ENCODE measurements around the gene ATP2A1. TPM values are rescaled to one million over a fixed set of nuclear protein-coding genes. Genes with fewer than 3 reads are reported as not detected.

ATP2A1 gene
- total and polyA plus RNA-seq, 8 donors: 0.12 to 21.7 (median 1.1) TPM; not detected in 2

GRCh38 chr16:28902909-28903308 is 24.6 kb downstream of the ATP2A1 start:
- TF ChIP-seq POLR2A (IDR thresholded peaks at IDR 0.05) (no peak), POLR2AphosphoS5 (IDR thresholded peaks at IDR 0.05) (no peak)
- Histone ChIP-seq H3K27me3 (no peaks in the 10 kb centered on the region), H3K9me3 (no peaks in the 10 kb centered on the region), H3K27ac (no peak overlapping the region), H3K4me1 (no peaks in the 10 kb centered on the region), H3K4me3 (no peak overlapping the region), H3K36me3 (peaks cover 0 to 47% (median 43%) of the 10 kb centered on the region in 4 donors)
- DNase-seq: no peak
- 57 to 72% (median 61%) methylated on average over 9 to 11 of the region's 11 CpGs for WGBS, 5 donors
- intact Hi-C loops (cut with DNase I; ENCODE audit: low total_unique reads): no loop called here

DNA sequence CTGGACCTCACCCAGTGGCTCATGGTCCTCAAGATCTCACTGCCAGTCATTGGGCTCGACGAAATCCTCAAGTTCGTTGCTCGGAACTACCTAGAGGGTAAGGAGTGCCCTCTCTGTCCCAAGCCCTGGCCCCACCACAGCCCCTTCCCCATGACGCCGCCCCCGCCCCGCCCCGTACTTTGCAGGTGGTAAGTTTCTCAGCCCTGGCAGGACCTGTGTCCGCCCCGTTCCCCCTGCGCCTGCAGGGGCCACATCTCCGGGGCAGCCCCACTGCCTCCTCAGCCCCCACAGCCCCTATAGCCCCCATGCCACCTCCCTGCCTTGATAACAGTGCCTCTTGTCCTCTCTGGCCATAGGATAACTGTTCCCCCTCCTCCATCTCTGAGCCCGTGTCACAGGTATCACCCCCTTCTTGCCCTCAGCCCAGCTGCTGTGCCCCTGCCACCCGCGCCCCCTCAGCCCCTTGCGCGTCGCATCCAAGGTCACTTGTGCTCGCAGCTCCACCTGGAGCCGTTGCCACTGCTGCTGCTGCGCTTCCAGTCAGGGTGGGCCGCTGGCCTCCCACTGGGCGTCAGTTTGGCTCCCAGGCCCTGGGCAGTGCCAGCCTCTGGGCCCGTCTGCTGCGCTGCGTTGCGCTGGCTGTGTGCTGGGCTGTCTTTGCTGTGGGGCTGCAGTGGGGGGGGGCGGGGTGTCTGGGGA is 25.2 kb downstream of the ATP2A1 start:
- TF ChIP-seq EP300 (IDR thresholded peaks at IDR 0.05) (no peak), CTCF (IDR thresholded peaks at IDR 0.05) (no peak), POLR2AphosphoS5 (IDR thresholded peaks at IDR 0.05) (no peak), POLR2A (IDR thresholded peaks at IDR 0.05) (no peak)
- 84 to 89% (median 85%) methylated on average over 20 to 29 of the region's 29 CpGs for WGBS, 5 donors
- intact Hi-C loops (cut with DNase I; ENCODE audit: low total_unique reads): no loop called here
- Histone ChIP-seq H3K27me3 (no peaks in the 10 kb centered on the region), H3K9me3 (no peaks in the 10 kb centered on the region), H3K4me1 (no peaks in the 10 kb centered on the region), H3K27ac (no peak overlapping the region), H3K4me3 (no peak overlapping the region), H3K36me3 (peaks cover 4 to 48% (median 47%) of the 10 kb centered on the region in 4 donors)
- no peak for DNase-seq

DNA sequence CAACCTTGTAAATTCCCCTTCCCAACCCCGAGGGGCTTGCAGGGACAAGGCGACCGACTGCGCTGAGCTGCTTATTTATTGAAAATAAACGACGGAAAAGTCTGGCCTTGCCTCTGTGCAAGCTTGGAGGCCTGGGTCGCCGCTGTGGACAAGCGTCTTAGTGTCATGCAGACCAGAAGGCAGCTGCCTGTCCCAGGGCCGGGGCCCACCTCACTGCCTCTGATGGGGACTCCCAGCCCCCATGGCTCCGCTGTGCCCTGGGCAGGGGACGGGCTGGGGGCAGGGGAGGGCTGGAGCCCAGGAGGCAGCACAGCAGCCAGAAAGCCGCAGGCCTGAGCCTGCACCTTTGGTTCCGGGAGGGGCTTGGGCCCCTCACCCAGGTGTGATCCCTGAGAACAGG is 26.1 kb downstream of the ATP2A1 start:
- Histone ChIP-seq H3K4me1 (no peaks in the 10 kb centered on the region), H3K27ac (no peak overlapping the region), H3K9me3 (no peaks in the 10 kb centered on the region), H3K36me3 (peaks cover 6 to 56% (median 55%) of the 10 kb centered on the region in 4 donors), H3K27me3 (no peaks in the 10 kb centered on the region), H3K4me3 (no peak overlapping the region)
- intact Hi-C loops (cut with DNase I; ENCODE audit: low total_unique reads): no loop called here
- no peak for DNase-seq
- TF ChIP-seq CTCF (IDR thresholded peaks at IDR 0.05): no peak
- no peak for TF ChIP-seq POLR2AphosphoS5 (IDR thresholded peaks at IDR 0.05)
- no peak for TF ChIP-seq POLR2A (IDR thresholded peaks at IDR 0.05)
- no peak for TF ChIP-seq EP300 (IDR thresholded peaks at IDR 0.05)
- 76 to 90% (median 82%) methylated on average over 6 to 14 of the region's 14 CpGs for WGBS, 5 donors

DNA sequence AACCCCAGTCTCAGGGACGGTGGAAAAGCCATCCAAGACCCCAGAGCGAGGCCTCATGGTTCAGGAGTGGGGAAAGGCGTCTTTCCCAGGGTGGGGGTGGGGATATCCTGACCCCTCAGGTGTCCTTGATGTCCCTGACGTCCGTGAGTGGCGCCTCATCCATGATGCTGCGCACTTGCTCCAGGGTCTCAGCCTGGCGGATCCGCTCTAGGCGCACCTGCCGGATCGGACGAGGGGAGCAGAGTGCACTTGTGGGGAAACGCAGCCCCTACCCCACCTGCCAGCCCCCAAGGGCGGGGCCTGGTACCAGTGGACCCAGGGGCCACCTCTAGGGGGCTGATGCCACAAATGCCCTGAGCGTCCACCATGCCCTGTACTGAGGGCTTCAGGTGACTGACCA is 26.5 kb downstream of the ATP2A1 start:
- no peaks in the 10 kb centered on the region for H3K9me3 ChIP-seq
- TF ChIP-seq POLR2A (IDR thresholded peaks at IDR 0.05) (no peak), EP300 (IDR thresholded peaks at IDR 0.05) (no peak), POLR2AphosphoS5 (IDR thresholded peaks at IDR 0.05) (no peak), CTCF (IDR thresholded peaks at IDR 0.05) (no peak)
- intact Hi-C loops (cut with DNase I; ENCODE audit: low total_unique reads): no loop called here
- DNase-seq: no peak
- H3K27ac ChIP-seq: no peak overlapping the region
- peaks cover 6 to 60% (median 59%) of the 10 kb centered on the region in 4 donors for H3K36me3 ChIP-seq
- H3K4me1 ChIP-seq: no peaks in the 10 kb centered on the region
- H3K4me3 ChIP-seq: no peak overlapping the region
- WGBS, 5 donors: 60 to 96% (median 93%) methylated on average over 1 to 16 of the region's 16 CpGs
- no peaks in the 10 kb centered on the region for H3K27me3 ChIP-seq

- Histone ChIP-seq H3K4me3 (no peak overlapping the region), H3K27me3 (no peaks in the 10 kb centered on the region), H3K9me3 (no peaks in the 10 kb centered on the region), H3K4me1 (no peaks in the 10 kb centered on the region), H3K27ac (no peak overlapping the region), H3K36me3 (peaks cover 6 to 64% (median 62%) of the 10 kb centered on the region in 4 donors)
- intact Hi-C loops (cut with DNase I; ENCODE audit: low total_unique reads): no loop called here
- DNase-seq: no peak
- TF ChIP-seq CTCF (IDR thresholded peaks at IDR 0.05) (no peak), EP300 (IDR thresholded peaks at IDR 0.05) (no peak)
- 77 to 92% (median 88%) methylated on average over 5 to 9 of the region's 9 CpGs for WGBS, 5 donors
Measured at GRCh38 chr16:28905229-28905754, 27.0 kb downstream of the ATP2A1 start.
